Right cardiac atrium (tissue), 5 donors: ENCODE data around the gene ANXA8L1. TPM values are rescaled to one million over a fixed set of nuclear protein-coding genes. Genes with fewer than 3 reads are reported as not detected.
"Not testable (repeated sequence)": the region's sequence is repeated elsewhere in the genome, so short reads cannot be mapped to it uniquely, and the experiment has no call there.

Experiments used
- ATAC-seq, 2 donors: fragments of 200-7000 bp; cut with Tn5 transposase; one replicate each; pipeline versions ENCODE4 v1.8.0 to v1.9.1; 2020; ENCODE audit warnings: moderate library complexity in 2 of 2, mild to moderate bottlenecking in 1 of 2
- DNase-seq, 3 donors: peaks; one replicate each; pipeline ENCODE4 v3.0.0-alpha.2; 2020
- H3K27ac ChIP-seq: one replicate; pipeline ENCODE4 v1.5.1; 2013; ENCODE audit warnings: mild to moderate bottlenecking, low read length, control low read depth, moderate library complexity
- H3K27me3 ChIP-seq: one replicate; pipeline ENCODE4 v1.6.1; 2013; ENCODE audit not compliant: control insufficient read depth, insufficient read depth
- H3K4me1 ChIP-seq: one replicate; pipeline ENCODE4 v1.6.1; 2013; ENCODE audit warnings: low read length; ENCODE audit not compliant: control insufficient read depth, insufficient read depth
- H3K4me3 ChIP-seq: one replicate; pipeline ENCODE4 v1.5.1; 2013; ENCODE audit warnings: low read length, control low read depth
- H3K9me3 ChIP-seq: one replicate; pipeline ENCODE4 v1.6.1; 2013; ENCODE audit warnings: low read length; ENCODE audit not compliant: control insufficient read depth
- WGBS: extraction: QIAGEN DNeasy Blood & Tissue Kit; methylation state at CpG from one replicate; pipeline ENCODE4 v1.1.7; 2013; 5-methylcytosine and 5-hydroxymethylcytosine counted together
- intact Hi-C, 4 donors: fragments of 100-400 bp; cut with DNase I; formaldehyde crosslinking; loops; one replicate each; pipeline versions ENCODE4 v1.11.0 to v1.14.0; 2022 to 2023
- polyA plus RNA-seq: library from polyadenylated mRNA; stranded (reverse); fragments of 200-250 nt; gene quantifications from one replicate; pipeline ENCODE4 v1.2.3, GENCODE V29; 2013
- total RNA-seq, 4 donors: library from RNA; stranded (reverse); fragmentation: NEBNext Ultra II Directional; extraction: Animal tissue kit (Norgen Biotek cat#: 25700); gene quantifications; one replicate each; pipeline ENCODE4 v1.2.1, GENCODE V29; 2021
- donor health status: healthy with polysubstance abuse.
- donor health status: DM: no; HTN: yes; CAD: no.
- donor health status: DM: no; HTN: no; CAD: no.
- donor health status: DM: no; HTN: yes; CAD: no; lungs with severe emphysema.
- donor health status: DM: yes; HTN: yes; CAD: no.

The ANXA8L1 gene
- total and polyA plus RNA-seq, 5 donors, result 0.16 to 1.6 (median 0.51) TPM

DNA sequence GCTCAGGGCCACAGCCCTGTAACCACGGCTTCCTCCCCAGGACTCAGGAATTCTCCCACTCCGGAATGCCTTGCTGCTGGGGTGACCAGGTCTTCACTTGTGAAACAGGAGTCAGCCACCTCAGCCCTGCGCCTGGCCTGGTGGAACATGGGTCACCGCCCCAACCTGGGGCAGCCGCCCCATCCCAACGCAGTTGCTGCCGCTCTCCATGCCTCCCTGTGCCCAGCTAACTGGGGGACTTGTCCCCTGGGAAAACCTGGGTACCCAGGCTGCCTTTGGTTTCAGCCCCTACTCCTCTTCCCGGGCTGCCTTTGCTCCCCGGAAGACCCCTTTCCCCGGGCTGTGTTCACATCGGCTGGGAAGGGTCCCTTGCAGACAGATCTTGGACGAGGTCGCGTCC, 22.2 kb downstream of the ANXA8L1 start:
- intact Hi-C loops, H3K4me1 ChIP-seq, H3K27ac ChIP-seq, H3K9me3 ChIP-seq, H3K4me3 ChIP-seq, H3K27me3 ChIP-seq: not testable (repeated sequence)
- WGBS, result 65% methylated on average over 6 of the region's 14 CpGs
- DNase-seq, result peak in 2 of 3 donors; percentile 27 to 34
- ATAC-seq, result peak; percentile 11 to 20

DNA sequence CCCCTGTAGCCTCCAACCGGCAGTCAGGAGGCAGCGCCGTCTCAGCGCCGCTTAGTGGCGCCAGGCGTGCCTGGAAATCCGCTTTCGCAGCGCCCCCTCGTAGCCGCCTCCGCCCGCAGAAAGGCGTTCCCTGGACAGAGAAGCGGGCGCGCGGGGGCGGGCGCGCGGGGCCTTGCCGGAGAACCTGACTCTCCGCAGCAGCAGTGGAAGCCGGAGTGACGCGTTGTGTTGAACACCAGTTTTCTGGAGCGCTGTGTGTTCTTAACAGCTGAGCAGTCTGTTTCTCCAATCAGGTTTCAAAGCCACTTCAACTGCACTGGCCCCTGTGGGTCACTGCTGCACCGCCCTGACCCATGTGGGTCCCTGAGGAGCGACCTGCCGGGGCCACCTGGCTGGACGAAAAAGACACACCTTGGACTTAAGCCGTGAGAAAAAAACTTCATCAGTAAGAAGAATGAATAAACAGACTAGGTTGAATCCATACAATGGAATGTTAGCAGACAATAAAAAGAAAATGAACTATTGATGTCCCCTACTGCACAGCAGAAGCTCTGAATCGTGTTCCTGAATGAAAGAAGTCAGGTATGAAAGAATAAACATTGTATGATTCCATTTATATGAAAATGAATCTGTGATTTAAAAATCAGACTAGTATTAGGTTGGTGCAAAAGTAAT, 22.8 kb downstream of the ANXA8L1 start:
- 4% methylated on average over 10 of the region's 35 CpGs for WGBS
- H3K4me1 ChIP-seq, intact Hi-C loops, H3K27me3 ChIP-seq, H3K9me3 ChIP-seq, H3K27ac ChIP-seq: not testable (repeated sequence)
- peak; percentile 95 to 96 for ATAC-seq
- peak; percentile 16 to 50 (median 46) for DNase-seq
- H3K4me3 ChIP-seq, result peak overlapping the region; percentile 22

DNA sequence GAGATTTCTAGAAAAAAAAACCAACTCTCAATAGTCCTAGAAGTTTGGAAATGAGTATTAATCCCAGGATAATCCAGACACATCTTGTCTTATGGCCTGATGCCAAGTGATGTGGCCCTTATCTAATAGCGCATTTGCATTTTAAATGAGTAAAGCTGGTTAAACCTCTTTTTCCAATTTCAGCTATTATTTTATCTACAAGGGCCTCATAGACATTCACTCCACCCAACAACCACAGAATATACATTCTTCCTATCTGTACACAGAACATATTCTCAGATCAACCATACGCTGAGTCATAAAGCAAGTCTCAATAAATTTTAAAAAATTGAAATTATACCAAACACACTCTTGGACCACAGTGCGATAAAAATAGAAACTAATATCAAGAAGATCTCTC, 34.0 kb downstream of the ANXA8L1 start:
- H3K27me3 ChIP-seq, DNase-seq, H3K4me3 ChIP-seq, H3K27ac ChIP-seq, H3K4me1 ChIP-seq, intact Hi-C loops, ATAC-seq, H3K9me3 ChIP-seq: not testable (repeated sequence)
- WGBS, result 93% methylated on average over 3 of the region's 3 CpGs

DNA sequence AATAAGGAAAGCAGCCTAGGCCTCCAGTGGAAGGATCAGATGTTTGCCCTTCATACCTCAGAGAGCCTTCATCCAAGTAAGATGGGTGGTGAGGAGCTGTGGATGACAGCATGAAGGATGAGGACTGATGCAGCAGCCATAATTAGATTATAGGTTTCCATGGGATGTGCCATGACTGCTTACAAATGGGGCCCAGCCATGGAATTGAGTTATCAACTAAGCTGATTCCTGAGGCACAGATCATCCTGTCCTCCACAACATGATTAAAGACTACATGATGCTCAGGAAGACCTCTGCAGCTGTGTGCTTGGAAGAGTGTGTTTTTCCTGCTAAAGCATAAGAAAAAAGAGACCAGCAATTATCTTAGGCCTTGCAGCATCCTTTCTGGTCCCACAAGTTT, 35.5 kb downstream of the ANXA8L1 start:
- H3K27me3 ChIP-seq, intact Hi-C loops, H3K27ac ChIP-seq, H3K4me3 ChIP-seq, H3K9me3 ChIP-seq, H3K4me1 ChIP-seq, ATAC-seq, DNase-seq: not testable (repeated sequence)

DNA sequence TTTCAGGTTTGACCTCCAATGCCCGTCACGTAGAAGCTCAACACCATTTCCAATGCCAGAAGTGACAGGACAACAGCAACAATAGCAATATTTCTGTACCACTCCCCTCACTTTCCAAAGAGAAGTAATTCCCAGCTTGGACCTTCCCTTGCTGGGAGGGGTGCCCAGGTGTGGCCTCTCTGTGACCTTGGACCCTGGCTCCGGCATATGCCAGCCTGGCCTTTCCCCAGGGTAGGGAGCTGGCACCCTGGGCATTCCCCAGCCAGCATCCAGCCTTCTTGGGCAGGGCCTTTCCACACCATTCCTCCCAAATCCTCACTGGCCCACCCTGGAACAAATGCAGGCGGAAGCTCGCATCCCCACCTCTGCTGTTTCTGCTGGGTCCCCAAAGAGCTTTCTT, 37.1 kb downstream of the ANXA8L1 start:
- H3K4me3 ChIP-seq, H3K4me1 ChIP-seq, H3K27ac ChIP-seq, DNase-seq, intact Hi-C loops, H3K9me3 ChIP-seq, H3K27me3 ChIP-seq: not testable (repeated sequence)
- no CpG with 5 or more reads among the region's 5 CpGs for whole genome bisulfite sequencing
- ATAC-seq, result peak in 1 of 2 donors; percentile 58

DNA sequence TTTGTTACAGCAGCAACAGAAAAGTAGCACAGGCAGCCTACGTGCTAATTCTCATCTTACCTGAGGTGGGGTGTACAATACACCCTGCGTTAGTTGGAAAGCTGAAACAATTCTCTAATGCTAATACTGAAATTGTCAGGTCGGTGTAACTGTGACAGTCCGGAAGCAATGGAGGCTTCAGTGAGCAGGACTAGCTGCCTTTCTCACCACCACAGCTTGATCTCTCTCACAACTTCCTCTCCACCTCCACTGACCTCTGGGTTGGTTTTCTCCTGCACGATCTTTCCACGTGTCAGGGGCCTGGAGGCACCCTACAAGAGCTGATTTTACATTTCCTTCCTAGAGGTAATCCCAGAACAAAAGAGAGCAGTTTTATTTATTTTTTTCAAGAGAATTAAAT, 39.7 kb downstream of the ANXA8L1 start:
- DNase-seq, H3K27ac ChIP-seq, ATAC-seq, H3K4me3 ChIP-seq, intact Hi-C loops, H3K27me3 ChIP-seq, H3K4me1 ChIP-seq, H3K9me3 ChIP-seq: not testable (repeated sequence)
- 90% methylated on average over 4 of the region's 6 CpGs for WGBS

DNA sequence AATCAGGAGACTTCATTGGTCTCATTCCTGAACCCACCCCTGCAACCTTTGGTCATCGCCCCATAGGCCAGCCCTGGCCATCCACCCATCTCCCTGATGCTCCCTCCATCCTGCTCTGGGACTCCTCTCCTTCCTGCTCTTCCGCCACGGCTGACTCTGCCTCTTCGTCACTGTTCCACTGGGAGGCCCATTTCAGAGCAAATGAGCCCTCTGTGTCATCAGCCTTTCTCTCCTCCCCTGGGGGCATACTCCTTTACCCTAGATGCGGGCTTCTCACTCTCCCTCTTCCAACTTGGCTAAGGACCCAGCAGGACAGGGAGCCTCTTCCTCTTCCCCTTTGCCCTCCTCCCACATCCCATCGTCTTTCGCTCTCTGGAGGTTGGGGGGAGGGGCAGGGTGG, 42.7 kb downstream of the ANXA8L1 start:
- 66% methylated on average over 4 of the region's 7 CpGs for WGBS
- H3K4me3 ChIP-seq, DNase-seq: not testable (repeated sequence)

DNA sequence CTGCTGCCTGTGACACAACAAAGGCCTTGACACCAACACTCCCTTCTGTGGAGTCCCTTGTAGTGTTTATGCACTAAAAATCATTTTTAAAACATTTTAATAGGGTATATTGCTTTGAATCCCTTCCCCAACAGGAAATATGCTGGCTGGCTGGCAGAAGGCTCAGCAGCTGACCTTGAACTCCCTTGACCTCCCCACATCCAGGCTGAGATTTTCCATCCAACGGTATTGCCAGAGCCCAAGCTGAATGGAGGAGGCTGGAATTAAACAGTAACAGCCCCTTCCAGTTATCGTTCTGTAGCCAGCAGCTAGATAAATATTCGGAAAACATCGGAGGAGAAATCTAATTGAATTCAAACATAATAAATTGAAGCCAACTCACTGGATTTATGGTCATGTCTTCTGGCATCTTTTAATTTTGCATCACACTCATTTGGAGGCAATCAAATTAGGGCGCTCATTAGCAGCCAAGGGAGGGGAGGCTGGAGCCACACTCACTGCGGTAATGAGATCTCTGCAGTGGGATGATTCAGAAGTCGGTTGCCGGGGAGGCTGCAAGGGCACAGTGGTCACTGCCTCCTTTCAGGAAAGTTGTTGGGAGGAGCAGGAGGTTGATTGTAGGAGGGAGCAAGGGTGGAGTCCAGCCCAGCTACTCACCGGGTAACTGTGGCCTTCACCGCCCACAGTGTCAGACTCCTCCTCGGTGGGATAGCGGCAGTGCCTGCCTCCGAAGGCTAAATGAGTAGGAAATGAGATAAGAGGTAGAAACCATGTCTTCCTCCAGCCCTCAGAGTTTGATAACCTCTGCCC, 44.2 kb downstream of the ANXA8L1 start:
- intact Hi-C loops, H3K4me3 ChIP-seq, H3K9me3 ChIP-seq, H3K27ac ChIP-seq, H3K4me1 ChIP-seq, H3K27me3 ChIP-seq, DNase-seq: not testable (repeated sequence)
- WGBS, result 19% methylated on average over 4 of the region's 13 CpGs
- ATAC-seq, result peak; percentile 89 to 97

More for the DNA sequence above, 42.7 kb downstream of the ANXA8L1 start:
- H3K9me3 ChIP-seq, intact Hi-C loops, H3K27ac ChIP-seq, H3K27me3 ChIP-seq, H3K4me1 ChIP-seq, ATAC-seq: not testable (repeated sequence)

DNA sequence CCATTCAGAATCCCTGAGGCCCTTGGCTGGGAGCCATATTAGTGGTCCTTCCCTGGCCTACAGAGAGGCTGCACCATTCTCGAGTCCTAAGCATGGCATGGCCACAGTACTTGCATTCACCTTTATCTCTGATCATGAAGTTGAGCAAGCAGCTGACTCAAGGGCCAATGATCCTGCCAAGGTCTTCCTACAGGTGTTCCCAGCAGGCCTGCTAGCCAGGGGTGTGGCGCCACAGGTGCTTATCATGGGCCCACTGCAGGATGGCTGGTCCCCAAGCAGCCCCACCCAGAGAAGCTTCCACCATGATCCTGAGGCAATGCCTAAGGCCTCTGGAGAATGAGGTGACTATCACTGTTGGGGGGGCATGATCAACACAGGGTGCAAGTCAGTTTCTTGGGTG, 48.0 kb downstream of the ANXA8L1 start:
- H3K9me3 ChIP-seq, DNase-seq, H3K4me1 ChIP-seq, H3K27me3 ChIP-seq, H3K4me3 ChIP-seq, H3K27ac ChIP-seq, ATAC-seq, intact Hi-C loops: not testable (repeated sequence)
- WGBS, result no CpG with 5 or more reads among the region's 2 CpGs

DNA sequence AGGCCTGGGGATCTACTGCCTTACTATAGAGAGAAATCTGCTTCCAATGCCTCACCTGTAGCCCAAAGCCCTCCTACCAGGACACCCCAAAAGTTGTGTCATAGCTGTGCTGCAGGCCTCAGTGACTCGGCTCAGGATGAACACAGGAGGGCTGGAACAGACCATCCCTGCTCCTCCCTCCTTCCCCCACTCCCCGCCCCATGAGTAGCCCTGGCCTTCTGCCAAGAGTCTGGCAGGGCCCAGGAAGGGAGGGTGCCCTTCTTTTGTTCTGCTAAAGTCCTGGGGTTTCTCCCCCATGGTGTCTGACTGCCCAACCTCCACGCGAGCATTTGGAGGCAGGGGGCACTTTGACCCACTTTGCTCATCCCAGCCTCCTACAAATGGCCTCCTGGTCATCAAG, 65.4 kb downstream of the ANXA8L1 start:
- DNase-seq, result peak in 2 of 3 donors; percentile 54 to 58

More for the DNA sequence above, 65.4 kb downstream of the ANXA8L1 start:
- intact Hi-C loops, H3K4me3 ChIP-seq, H3K9me3 ChIP-seq, H3K27ac ChIP-seq, H3K4me1 ChIP-seq, H3K27me3 ChIP-seq: not testable (repeated sequence)
- ATAC-seq, result peak; percentile 42 to 56
- WGBS, result no CpG with 5 or more reads among the region's 4 CpGs
